Progenitor cell of endocrine pancreas (in vitro differentiated cells): ENCODE data around the gene DNAJC17. TPM values are rescaled to one million over a fixed set of nuclear protein-coding genes. Genes with fewer than 3 reads are reported as not detected.
A peak's percentile ranks its signal among the peaks of the same experiment; 100 is the strongest.

Experiments
- DNase-seq: peaks from one replicate; pipeline ENCODE4 v3.0.0; 2021; ENCODE audit warnings: low spot score; ENCODE audit not compliant: unreplicated experiment
- H3K27ac Mint-ChIP-seq: 2 replicates; pipeline ENCODE4 v1.8.0; 2021; ENCODE audit warnings: mild to moderate bottlenecking, moderate library complexity, mixed read lengths
- H3K27me3 Mint-ChIP-seq: 2 replicates; pipeline ENCODE4 v1.8.0; 2021; ENCODE audit warnings: mixed read lengths
- H3K36me3 Mint-ChIP-seq: 2 replicates; pipeline ENCODE4 v1.8.0; 2022; ENCODE audit warnings: mixed read lengths; ENCODE audit not compliant: insufficient read depth
- H3K4me1 Mint-ChIP-seq: 2 replicates; pipeline ENCODE4 v1.8.0; 2021; ENCODE audit warnings: low read depth, mixed read lengths
- H3K4me3 Mint-ChIP-seq: 2 replicates; pipeline ENCODE4 v1.8.0; 2021; ENCODE audit warnings: low read depth, mild to moderate bottlenecking, moderate library complexity, mixed read lengths
- H3K9me3 Mint-ChIP-seq: 2 replicates; pipeline ENCODE4 v1.8.0; 2021; ENCODE audit warnings: low read depth, mixed read lengths
- CTCF ChIP-seq: fragments of 200-600 bp; sonication (generic); IDR thresholded peaks from one replicate; pipeline ENCODE4 v1.5.0; 2021; ENCODE audit warnings: antibody characterized with exemption, mild to moderate bottlenecking; ENCODE audit not compliant: unreplicated experiment
- total RNA-seq: library from RNA; stranded (reverse); gene quantifications from 2 replicates; pipeline ENCODE4 v1.2.1, GENCODE V29; 2021

Gene DNAJC17
- total RNA-seq, 1 donor from 2014 or later, result 41.0 TPM

GRCh38 chr15:40845511-40846284 is 38.4 kb upstream of the DNAJC17 start:
- Mint-ChIP-seq H3K4me3 (peak overlapping the region; percentile 96), H3K9me3 (no peaks in the 10 kb centered on the region), H3K27ac (peak overlapping the region; percentile 99), H3K4me1 (peaks cover 37% of the 10 kb centered on the region), H3K36me3 (peaks cover 11% of the 10 kb centered on the region), H3K27me3 (no peaks in the 10 kb centered on the region)
- peak; percentile 41 for DNase-seq
- no peak for TF ChIP-seq CTCF

- H3K27me3 Mint-ChIP-seq, result no peaks in the 10 kb centered on the region
- no peak for TF ChIP-seq CTCF
- no peaks in the 10 kb centered on the region for H3K9me3 Mint-ChIP-seq
- DNase-seq, result no peak
- H3K36me3 Mint-ChIP-seq, result peaks cover 8% of the 10 kb centered on the region
- H3K27ac Mint-ChIP-seq, result peak overlapping the region; percentile 99
- H3K4me1 Mint-ChIP-seq, result peaks cover 37% of the 10 kb centered on the region
- peak overlapping the region; percentile 96 for H3K4me3 Mint-ChIP-seq
Observed at GRCh38 chr15:40845036-40845435, 37.8 kb upstream of the DNAJC17 start.

DNA sequence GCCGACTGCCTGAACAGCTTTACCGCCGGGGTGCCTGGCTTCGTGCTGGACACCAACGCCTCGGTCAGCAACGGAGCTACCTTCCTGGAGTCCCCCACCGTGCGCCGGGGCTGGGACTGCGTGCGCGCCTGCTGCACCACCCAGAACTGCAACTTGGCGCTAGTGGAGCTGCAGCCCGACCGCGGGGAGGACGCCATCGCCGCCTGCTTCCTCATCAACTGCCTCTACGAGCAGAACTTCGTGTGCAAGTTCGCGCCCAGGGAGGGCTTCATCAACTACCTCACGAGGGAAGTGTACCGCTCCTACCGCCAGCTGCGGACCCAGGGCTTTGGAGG is 37.4 kb upstream of the DNAJC17 start:
- no peak for TF ChIP-seq CTCF
- H3K9me3 Mint-ChIP-seq, result no peaks in the 10 kb centered on the region
- H3K27ac Mint-ChIP-seq, result peak overlapping the region; percentile 99
- H3K27me3 Mint-ChIP-seq, result no peaks in the 10 kb centered on the region
- peaks cover 8% of the 10 kb centered on the region for H3K36me3 Mint-ChIP-seq
- H3K4me3 Mint-ChIP-seq, result peak overlapping the region; percentile 96
- DNase-seq, result peak; percentile 38
- H3K4me1 Mint-ChIP-seq, result peaks cover 37% of the 10 kb centered on the region

- H3K27me3 Mint-ChIP-seq, result no peaks in the 10 kb centered on the region
- H3K27ac Mint-ChIP-seq, result peak within 1 kb of the TSS; percentile 99
- H3K4me3 Mint-ChIP-seq, result peak within 1 kb of the TSS; percentile 96
- peak; percentile 44 for DNase-seq
- peaks cover 10% of the 10 kb centered on the region for H3K36me3 Mint-ChIP-seq
- no peaks in the 10 kb centered on the region for H3K9me3 Mint-ChIP-seq
- no peak for TF ChIP-seq CTCF
- H3K4me1 Mint-ChIP-seq, result peaks cover 37% of the 10 kb centered on the region
Observed at GRCh38 chr15:40843885-40844695, 36.8 kb upstream of the DNAJC17 start, which contains the start of gene SPINT1. Gene SPINT1, plus strand, starts transcription at chr15:40844048. Its CDS starts 507 bp downstream, at chr15:40844555.

DNA sequence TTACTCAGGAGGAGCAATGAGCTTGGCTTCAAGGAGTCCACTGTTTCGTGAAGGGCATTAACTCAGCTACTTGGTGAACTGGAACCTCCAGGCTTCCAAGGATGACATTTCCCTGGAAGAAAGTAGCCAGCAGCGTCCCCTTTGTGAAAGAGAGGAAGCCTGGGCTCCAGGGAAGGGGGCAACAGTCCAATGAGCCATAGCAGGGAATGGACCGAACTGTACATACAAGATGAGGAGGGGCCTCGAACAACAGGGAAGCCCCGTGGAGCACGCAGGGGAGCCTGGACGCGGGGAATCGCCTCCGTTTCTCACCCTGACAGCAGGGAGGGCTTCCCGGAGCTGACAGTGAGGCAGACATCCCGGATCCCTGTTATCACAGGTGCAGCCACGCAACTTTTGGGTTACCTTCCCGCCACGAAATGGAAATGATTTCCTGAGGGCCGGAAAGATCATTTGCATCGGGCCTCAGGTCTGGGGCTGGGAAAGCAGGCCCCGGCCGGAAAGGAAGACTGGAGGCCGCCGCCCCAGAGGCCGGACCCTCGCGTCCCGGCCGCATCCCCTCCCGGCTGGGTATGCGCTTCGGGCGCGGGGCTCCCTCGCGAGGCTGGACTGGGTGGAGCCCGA is 36.1 kb upstream of the DNAJC17 start:
- Mint-ChIP-seq H3K27ac (peak overlapping the region; percentile 98), H3K4me3 (peak overlapping the region; percentile 84)
- peak; percentile 6 for TF ChIP-seq CTCF

More for the DNA sequence above, 36.1 kb upstream of the DNAJC17 start:
- Mint-ChIP-seq H3K9me3 (no peaks in the 10 kb centered on the region), H3K27me3 (no peaks in the 10 kb centered on the region), H3K4me1 (peaks cover 36% of the 10 kb centered on the region), H3K36me3 (peaks cover 9% of the 10 kb centered on the region)
- DNase-seq, result no peak
